H1 (cell line): Measurements from ENCODE around the gene TSPAN32. TPM values are rescaled to one million over a fixed set of nuclear protein-coding genes. Genes with fewer than 3 reads are reported as not detected.

ENCODE experiments used
- CTCF ChIA-PET: fragments of 300-600 bp; sonication (Branson Sonifier 250); formaldehyde crosslinking; loops from one replicate; lab custom pipeline; 2021; ENCODE audit not compliant: partially characterized antibody; lab: Charles Lee
- POLR2A ChIA-PET: fragments of 300-600 bp; sonication (Branson Sonifier 250); formaldehyde crosslinking; loops from one replicate; lab custom pipeline; 2021; ENCODE audit warnings: inconsistent platforms; ENCODE audit not compliant: partially characterized antibody; lab: Charles Lee
- DNase-seq, 2 experiments: peaks; one replicate each; pipeline versions ENCODE4 v3.0.0 to v3.0.0-alpha.2; 2010 to 2022; ENCODE audit warnings: low spot score in 2 of 2, low read depth in 1 of 2, mixed read lengths in 1 of 2
- FAIRE-seq: peaks from 2 replicates; lab custom pipeline; 2011; peaks lifted over from hg19 to GRCh38; lab: Jason Lieb, UNC
- H2AFZ ChIP-seq: 2 replicates; pipeline ENCODE4 v1.8.1; 2012; ENCODE audit warnings: low read length, inconsistent platforms
- H2AK5ac ChIP-seq: 2 replicates; pipeline ENCODE4 v1.6.1; 2013; ENCODE audit warnings: low read depth, low read length
- H2BK120ac ChIP-seq: replicated peaks from 2 replicates; pipeline ENCODE3; 2013; ENCODE audit warnings: low read depth, low read length, inconsistent platforms
- H2BK12ac ChIP-seq: 2 replicates; pipeline ENCODE4 v1.6.1; 2013; ENCODE audit warnings: low read depth, low read length
- H2BK15ac ChIP-seq: 2 replicates; pipeline ENCODE4 v1.6.1; 2013; ENCODE audit warnings: low read length
- H2BK20ac ChIP-seq: 2 replicates; pipeline ENCODE4 v1.6.1; 2013; ENCODE audit warnings: low read length
- H2BK5ac ChIP-seq: 2 replicates; pipeline ENCODE4 v1.6.1; 2013; ENCODE audit warnings: low read depth, low read length
- H3K14ac ChIP-seq: 2 replicates; pipeline ENCODE4 v1.6.1; 2013; ENCODE audit warnings: inconsistent platforms; ENCODE audit not compliant: insufficient read length
- H3K18ac ChIP-seq: 2 replicates; pipeline ENCODE4 v1.6.1; 2013; ENCODE audit warnings: low read length; ENCODE audit errors: extremely low read depth
- H3K23ac ChIP-seq: 2 replicates; pipeline ENCODE4 v1.6.1; 2013; ENCODE audit warnings: inconsistent platforms; ENCODE audit not compliant: insufficient read length
- H3K23me2 ChIP-seq: 2 replicates; pipeline ENCODE4 v1.6.1; 2013; ENCODE audit warnings: low read depth, low read length
- H3K27ac ChIP-seq: 2 replicates; pipeline ENCODE4 v1.6.1; 2011; ENCODE audit warnings: low read depth, low read length, inconsistent platforms
- H3K27me3 ChIP-seq, 4 experiments: replicated peaks in 1 of 4; 1 replicate in 1 of 4; 2 replicates in 3 of 4; pipeline versions ENCODE4 v1.6.1 to v1.8.1; 2011 to 2013; ENCODE audit warnings: low read length in 3 of 4, mild to moderate bottlenecking in 3 of 4, inconsistent platforms in 2 of 4, mixed read lengths in 2 of 4, moderate library complexity in 1 of 4; ENCODE audit not compliant: control insufficient read depth in 3 of 4, insufficient read depth in 3 of 4; ENCODE audit errors: extremely low read depth in 1 of 4
- H3K36me3 ChIP-seq, 4 experiments: 2 replicates each; pipeline versions ENCODE4 v1.6.1 to v1.8.1; 2011 to 2013; ENCODE audit warnings: mild to moderate bottlenecking in 4 of 4, low read length in 3 of 4, moderate library complexity in 2 of 4, control low read depth in 1 of 4, inconsistent platforms in 1 of 4; ENCODE audit not compliant: insufficient read depth in 4 of 4, control insufficient read depth in 2 of 4
- H3K4ac ChIP-seq: replicated peaks from 2 replicates; pipeline ENCODE3; 2013; ENCODE audit warnings: low read length, low read depth, mixed read lengths, inconsistent platforms; ENCODE audit not compliant: insufficient read length
- H3K4me1 ChIP-seq, 4 experiments: replicated peaks in 1 of 4; 1 replicate in 1 of 4; 2 replicates in 3 of 4; pipeline versions ENCODE4 v1.6.1 to v1.8.1; 2011 to 2013; ENCODE audit warnings: low read length in 3 of 4, inconsistent platforms in 2 of 4, mixed read lengths in 1 of 4; ENCODE audit not compliant: insufficient read depth in 4 of 4, control insufficient read depth in 3 of 4
- H3K4me2 ChIP-seq, 2 experiments: 2 replicates each; pipeline versions ENCODE4 v1.6.1 to v1.8.1; 2011 to 2013; ENCODE audit warnings: low read depth in 2 of 2, low read length in 2 of 2, control low read depth in 1 of 2, inconsistent platforms in 1 of 2, mild to moderate bottlenecking in 1 of 2; ENCODE audit not compliant: insufficient read depth in 1 of 2
- H3K4me3 ChIP-seq, 4 experiments: fragments of 200-600, 300-600 bp in 1 of 4; sonication (generic), shearing (Covaris generic), sonication (Bioruptor Twin) in 1 of 4; 2 replicates each; pipeline versions ENCODE4 v1.5.1 to v1.8.1; 2011 to 2016; ENCODE audit warnings: low read length in 4 of 4, low read depth in 3 of 4, control low read depth in 2 of 4, inconsistent platforms in 2 of 4, mild to moderate bottlenecking in 2 of 4, mixed read lengths in 1 of 4, moderate library complexity in 1 of 4; ENCODE audit not compliant: insufficient read depth in 2 of 4; ENCODE audit errors: extremely low read depth in 1 of 4
- H3K56ac ChIP-seq: replicated peaks from 2 replicates; pipeline ENCODE3; 2013; ENCODE audit warnings: low read depth, mild to moderate bottlenecking, mixed read lengths, low read length, inconsistent platforms; ENCODE audit not compliant: insufficient read length
- H3K79me1 ChIP-seq: 2 replicates; pipeline ENCODE4 v1.6.1; 2013; ENCODE audit warnings: low read depth, low read length, control low read depth
- H3K79me2 ChIP-seq, 2 experiments: 2 replicates each; pipeline versions ENCODE4 v1.6.1 to v1.8.1; 2012 to 2013; ENCODE audit warnings: low read length in 2 of 2, mild to moderate bottlenecking in 2 of 2, inconsistent platforms in 1 of 2; ENCODE audit not compliant: insufficient read depth in 2 of 2, control insufficient read depth in 1 of 2
- H3K9ac ChIP-seq, 4 experiments: replicated peaks in 1 of 4; 1 replicate in 1 of 4; 2 replicates in 3 of 4; pipeline versions ENCODE4 v1.6.1 to v1.8.1; 2011 to 2013; ENCODE audit warnings: low read depth in 3 of 4, low read length in 3 of 4, control low read depth in 2 of 4, mild to moderate bottlenecking in 2 of 4, moderate library complexity in 2 of 4, inconsistent platforms in 1 of 4; ENCODE audit errors: extremely low read depth in 1 of 4
- H3K9me3 ChIP-seq, 2 experiments: 2 replicates each; pipeline versions ENCODE4 v1.6.1 to v1.8.1; 2012 to 2013; ENCODE audit warnings: mild to moderate bottlenecking in 2 of 2, moderate library complexity in 2 of 2, control low read depth in 1 of 2, inconsistent platforms in 1 of 2, low read depth in 1 of 2, low read length in 1 of 2, mixed read lengths in 1 of 2; ENCODE audit not compliant: insufficient read depth in 2 of 2
- H4K20me1 ChIP-seq, 2 experiments: replicated peaks in 1 of 2; 2 replicates each; pipeline versions ENCODE3 to v1.8.1; 2011 to 2013; ENCODE audit warnings: inconsistent platforms in 2 of 2, low read length in 2 of 2, mild to moderate bottlenecking in 1 of 2; ENCODE audit not compliant: insufficient read depth in 2 of 2, control insufficient read depth in 1 of 2
- H4K5ac ChIP-seq: 2 replicates; pipeline ENCODE4 v1.6.1; 2013; ENCODE audit warnings: low read length, low read depth, mixed read lengths, inconsistent platforms; ENCODE audit not compliant: insufficient read length
- H4K8ac ChIP-seq: 2 replicates; pipeline ENCODE4 v1.8.0; 2013; ENCODE audit warnings: mild to moderate bottlenecking, moderate library complexity, low read length, inconsistent platforms; ENCODE audit not compliant: insufficient read depth; ENCODE audit errors: extremely low read depth
- H4K91ac ChIP-seq: replicated peaks from 2 replicates; pipeline ENCODE3; 2013; ENCODE audit warnings: low read length, mixed read lengths, inconsistent platforms; ENCODE audit not compliant: insufficient read length
- BACH1 ChIP-seq: IDR thresholded peaks from 2 replicates; pipeline ENCODE4 v1.6.1; 2012; ENCODE audit warnings: low read length, improper control_type of control experiment
- MAFK ChIP-seq: IDR thresholded peaks from 2 replicates; pipeline ENCODE4 v1.6.1; 2012; ENCODE audit warnings: low read depth, mild to moderate bottlenecking, improper control_type of control experiment, low read length
- POLR2A ChIP-seq, 2 experiments: IDR thresholded peaks; 1 replicate in 1 of 2; 2 replicates in 1 of 2; pipeline ENCODE4 v1.6.1; 2011; ENCODE audit warnings: low read depth in 2 of 2, low read length in 2 of 2, mild to moderate bottlenecking in 2 of 2; ENCODE audit errors: control extremely low read depth in 1 of 2
- POLR2AphosphoS5 ChIP-seq: IDR thresholded peaks from 2 replicates; pipeline ENCODE4 v1.6.1; 2011; ENCODE audit warnings: low read depth, low read length
- SIRT6 ChIP-seq: IDR thresholded peaks from one replicate; pipeline ENCODE4 v1.7.1; 2012; ENCODE audit warnings: low read length, inconsistent platforms
- WGBS, 2 experiments: shearing (Covaris generic) in 1 of 2; methylation state at CpG; one replicate each; pipeline versions ENCODE4 v1.1.6 to v1.1.7; 2013 to 2015; ENCODE audit warnings: low lambda C conversion rate in 2 of 2, mixed read lengths in 2 of 2, inconsistent platforms in 1 of 2, low coverage in 1 of 2, missing lambda C conversion rate in 1 of 2; ENCODE audit not compliant: insufficient replicate concordance in 2 of 2, insufficient coverage in 1 of 2, insufficient read length in 1 of 2; ENCODE audit errors: extremely low coverage in 1 of 2, missing lambda C conversion rate in 1 of 2; 5-methylcytosine and 5-hydroxymethylcytosine counted together
- polyA plus RNA-seq, 7 experiments: library from polyadenylated mRNA; depleted of rRNA in 3 of 7; stranded (reverse) in 5 of 7; unstranded in 2 of 7; fragments of >200 nt in 5 of 7; fragments of 200-250 nt in 2 of 7; gene quantifications; 1 replicate in 5 of 7; 2 replicates in 1 of 7; 4 replicates in 1 of 7; pipeline versions ENCODE4 v1.2.1 to v1.2.3, GENCODE V29; 2011 to 2013; ENCODE audit warnings: missing spikeins in 2 of 7, mixed read lengths in 2 of 7
- total RNA-seq: library from RNA; stranded (reverse); fragmentation: NEBNext Ultra II Directional; extraction: Animal tissue kit (Norgen Biotek cat#: 25700); gene quantifications from 2 replicates; pipeline ENCODE4 v1.2.1, GENCODE V29; 2021
- TF ChIP-seq, protein P1 (sequence below): IDR thresholded peaks from 2 replicates; pipeline ENCODE4 v1.6.1; 2011; ENCODE audit warnings: low read length, improper control_type of control experiment

TSPAN32 gene
- total and polyA plus RNA-seq, 2 of the 8 experiments (the other 6 are each of a cell fraction or from before 2014, with no cell fraction given): not detected

DNA sequence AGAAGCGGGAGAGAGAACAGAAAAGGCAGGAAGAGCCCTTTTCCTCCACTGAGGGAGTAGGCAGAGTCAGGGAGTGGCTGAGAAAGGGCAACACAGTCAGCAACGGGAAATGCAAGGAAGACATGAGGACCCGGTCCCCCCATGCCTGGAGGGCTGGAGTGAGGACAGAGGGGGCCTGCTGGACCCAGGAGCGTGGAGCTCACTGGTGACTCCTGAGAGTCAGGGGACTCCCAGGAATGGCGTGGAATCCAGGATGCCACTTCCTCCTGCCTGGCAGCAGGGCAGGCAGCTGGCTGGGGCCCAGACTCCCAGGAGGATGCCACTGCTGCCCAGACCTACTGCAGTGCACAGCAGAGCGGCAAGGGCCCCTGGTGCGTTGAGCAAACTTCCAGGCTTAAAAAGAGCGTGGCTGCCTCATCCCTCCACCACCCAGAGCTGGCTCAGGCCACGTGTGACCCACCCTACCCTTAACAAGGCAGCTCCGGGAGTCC lies 11.4 kb upstream of the TSPAN32 start:
- no peak for FAIRE-seq
- POLR2A ChIA-PET: interaction anchor here (0.6 kb wide), 1 partner anchor 393 kb away, joined by 3 read pairs; no protein-coding TSS in a partner anchor
- no peak for TF ChIP-seq POLR2AphosphoS5
- TF ChIP-seq, protein P1, sequence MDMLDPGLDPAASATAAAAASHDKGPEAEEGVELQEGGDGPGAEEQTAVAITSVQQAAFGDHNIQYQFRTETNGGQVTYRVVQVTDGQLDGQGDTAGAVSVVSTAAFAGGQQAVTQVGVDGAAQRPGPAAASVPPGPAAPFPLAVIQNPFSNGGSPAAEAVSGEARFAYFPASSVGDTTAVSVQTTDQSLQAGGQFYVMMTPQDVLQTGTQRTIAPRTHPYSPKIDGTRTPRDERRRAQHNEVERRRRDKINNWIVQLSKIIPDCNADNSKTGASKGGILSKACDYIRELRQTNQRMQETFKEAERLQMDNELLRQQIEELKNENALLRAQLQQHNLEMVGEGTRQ: no peak
- no peak for TF ChIP-seq MAFK
- no peak for TF ChIP-seq BACH1
- TF ChIP-seq POLR2A (IDR thresholded peaks at IDR 0.05; ENCODE audit: control extremely low read depth in 1 of 2, low read depth in 2 of 2, low read length in 2 of 2): no peak
- no peak for TF ChIP-seq SIRT6

More for the DNA sequence above, 11.4 kb upstream of the TSPAN32 start:
- no peak overlapping the region for H3K23ac ChIP-seq
- H3K56ac ChIP-seq: no peak overlapping the region
- H3K27me3 ChIP-seq: peaks cover 0 to 10% (median 1%) of the 10 kb centered on the region in 4 experiments; a peak in 4 of 7 replicates
- WGBS, 2 experiments: 74% methylated on average over 8 of the region's 10 CpGs; no CpG with 5 or more reads in 1 of the 2 experiments
- H3K4ac ChIP-seq: no peak overlapping the region
- H4K5ac ChIP-seq: no peak overlapping the region
- H3K36me3 ChIP-seq: no peaks in the 10 kb centered on the region
- H3K9ac ChIP-seq: no peak overlapping the region; a peak in 1 of 7 replicates
- H3K4me3 ChIP-seq: no peak overlapping the region
- H3K14ac ChIP-seq: no peak overlapping the region
- no peak overlapping the region for H3K27ac ChIP-seq
- H3K23me2 ChIP-seq: no peaks in the 10 kb centered on the region
- 0 out of 2 replicates have a peak overlapping the region, but pooled peaks have one; percentile 50 for H2BK12ac ChIP-seq
- H2BK20ac ChIP-seq: no peak overlapping the region
- peak overlapping the region; percentile 68 for H3K18ac ChIP-seq
- no peak overlapping the region for H3K4me2 ChIP-seq
- H3K4me1 ChIP-seq: peaks cover 0 to 5% (median 3%) of the 10 kb centered on the region in 4 experiments; a peak in 2 of 7 replicates
- H2BK120ac ChIP-seq: no peak overlapping the region
- H2BK5ac ChIP-seq: peak overlapping the region; percentile 9; the same call in 1 of the 2 replicates
- CTCF ChIA-PET: interaction anchor here (0.6 to 4.6 kb wide), 7 partner anchors 8 to 138 kb away, joined by 3 to 27 read pairs (median 5); partner anchors contain the start of genes C11orf21 and TSPAN32
- no peaks in the 10 kb centered on the region for H3K9me3 ChIP-seq
- no peaks in the 10 kb centered on the region for H3K79me2 ChIP-seq
- H4K91ac ChIP-seq: no peak overlapping the region
- H3K79me1 ChIP-seq: no peaks in the 10 kb centered on the region
- H4K20me1 ChIP-seq: peaks cover 0 to 2% of the 10 kb centered on the region in 2 experiments
- no peak overlapping the region for H2AFZ ChIP-seq
- H2AK5ac ChIP-seq: no peak overlapping the region
- DNase-seq: peak in 1 of 2 experiments; percentile 45
- H2BK15ac ChIP-seq: no peak overlapping the region
- no peak overlapping the region for H4K8ac ChIP-seq
